Urinary bladder (tissue), 4 donors: Measurements from ENCODE around the gene BRICD5. TPM values are rescaled to one million over a fixed set of nuclear protein-coding genes. Genes with fewer than 3 reads are reported as not detected.

Experiments
- DNase-seq: peaks from one replicate; pipeline ENCODE4 v3.0.0-alpha.2; 2015; ENCODE audit errors: extremely low spot score
- H3K27ac ChIP-seq: one replicate; pipeline ENCODE4 v1.5.1; 2013; ENCODE audit warnings: low read depth, mild to moderate bottlenecking, moderate library complexity
- H3K36me3 ChIP-seq: one replicate; pipeline ENCODE4 v1.6.1; 2013; ENCODE audit warnings: mild to moderate bottlenecking, moderate library complexity; ENCODE audit not compliant: insufficient read depth
- H3K4me1 ChIP-seq: one replicate; pipeline ENCODE4 v1.6.1; 2013; ENCODE audit warnings: mild to moderate bottlenecking, moderate library complexity; ENCODE audit not compliant: insufficient read depth
- H3K4me3 ChIP-seq: one replicate; pipeline ENCODE4 v1.5.1; 2013; ENCODE audit warnings: low read depth, low read length
- WGBS: extraction: QIAGEN DNeasy Blood & Tissue Kit; methylation state at CpG from one replicate; pipeline ENCODE4 v1.1.7; 2013; 5-methylcytosine and 5-hydroxymethylcytosine counted together
- polyA plus RNA-seq: library from polyadenylated mRNA; stranded (reverse); fragments of 200-250 nt; gene quantifications from one replicate; pipeline ENCODE4 v1.2.3, GENCODE V29; 2013
- total RNA-seq: library from RNA; depleted of rRNA; stranded (reverse); fragments of >200 nt; gene quantifications from one replicate; pipeline ENCODE4 v1.2.3, GENCODE V29; 2014
- donor health status: healthy with polysubstance abuse.
- donor health status: healthy.

The BRICD5 gene
- total and polyA plus RNA-seq, 2 donors, result 4.0 to 5.0 TPM

DNA sequence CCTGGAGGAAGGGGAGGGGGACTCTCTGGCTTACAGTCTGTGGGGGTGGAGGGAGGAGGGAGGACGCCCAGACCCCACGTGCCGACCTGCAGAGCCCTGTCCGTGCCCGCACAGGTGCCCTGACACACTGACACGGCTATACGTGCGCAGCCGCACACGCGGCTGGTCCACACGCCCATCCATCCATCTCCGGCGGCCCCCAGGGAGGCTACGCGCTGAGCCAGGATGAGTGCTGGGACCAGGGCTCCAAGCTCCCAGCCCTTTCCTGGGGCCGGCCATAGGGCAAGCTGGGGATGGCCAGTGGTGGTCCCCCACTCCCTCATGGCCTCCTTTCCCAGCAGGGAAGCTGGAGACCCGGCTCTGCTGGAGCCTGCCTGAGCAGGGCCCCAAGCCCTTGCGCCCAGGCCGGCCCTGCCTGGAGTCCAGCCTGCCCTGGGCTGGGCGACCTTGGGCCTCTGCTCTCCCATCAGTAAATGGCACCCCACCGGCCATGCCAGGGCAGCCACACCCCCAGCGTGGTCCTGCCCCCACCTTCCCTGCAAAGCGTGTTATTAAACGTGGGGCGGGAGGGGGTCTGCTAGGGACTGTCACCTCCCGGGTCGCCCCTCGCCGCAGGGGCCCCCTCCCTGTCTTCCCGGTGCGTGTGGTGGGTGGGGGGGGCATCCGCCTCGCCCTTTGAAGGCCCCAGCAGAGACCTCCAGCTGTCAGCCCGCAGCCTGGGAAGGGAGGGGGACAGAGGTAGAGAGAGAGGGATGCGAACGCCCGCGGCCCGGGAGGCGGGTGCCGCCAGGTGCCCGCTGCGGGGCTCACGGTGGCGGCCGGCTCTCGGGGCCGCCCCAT, 15.1 kb downstream of the BRICD5 start:
- Histone ChIP-seq H3K27ac (no peak overlapping the region), H3K4me1 (no peaks in the 10 kb centered on the region), H3K36me3 (no peaks in the 10 kb centered on the region), H3K4me3 (peak overlapping the region; percentile 54)
- no peak for DNase-seq
- 3% methylated on average over 49 of the region's 49 CpGs for WGBS

DNA sequence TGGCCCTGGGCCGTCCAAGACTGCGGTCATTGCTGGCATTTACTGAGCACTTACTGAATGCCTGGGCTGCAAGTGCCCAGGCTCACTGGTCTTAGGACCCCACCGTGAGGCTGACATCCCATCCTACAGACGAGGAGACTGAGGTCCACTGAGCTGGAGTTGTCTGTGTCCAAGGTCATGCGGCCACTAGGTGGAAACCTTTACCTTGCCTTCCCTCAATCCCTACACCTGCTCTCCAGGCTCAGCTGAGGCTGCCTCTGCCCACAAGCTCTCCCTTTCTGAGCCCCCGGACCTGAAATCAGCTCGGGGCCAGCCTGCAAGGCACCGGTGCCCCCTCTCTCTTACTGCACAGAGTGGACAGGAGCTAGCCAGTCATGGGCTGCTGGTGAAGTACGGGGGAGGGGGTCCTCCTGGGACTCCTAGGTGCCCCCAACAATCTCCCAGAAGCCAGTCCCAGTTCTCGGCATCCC, 15.8 kb downstream of the BRICD5 start:
- H3K27ac ChIP-seq, result no peak overlapping the region
- H3K36me3 ChIP-seq, result no peaks in the 10 kb centered on the region
- 16% methylated on average over 10 of the region's 10 CpGs for WGBS
- DNase-seq, result no peak
- H3K4me3 ChIP-seq, result no peak overlapping the region
- no peaks in the 10 kb centered on the region for H3K4me1 ChIP-seq

DNA sequence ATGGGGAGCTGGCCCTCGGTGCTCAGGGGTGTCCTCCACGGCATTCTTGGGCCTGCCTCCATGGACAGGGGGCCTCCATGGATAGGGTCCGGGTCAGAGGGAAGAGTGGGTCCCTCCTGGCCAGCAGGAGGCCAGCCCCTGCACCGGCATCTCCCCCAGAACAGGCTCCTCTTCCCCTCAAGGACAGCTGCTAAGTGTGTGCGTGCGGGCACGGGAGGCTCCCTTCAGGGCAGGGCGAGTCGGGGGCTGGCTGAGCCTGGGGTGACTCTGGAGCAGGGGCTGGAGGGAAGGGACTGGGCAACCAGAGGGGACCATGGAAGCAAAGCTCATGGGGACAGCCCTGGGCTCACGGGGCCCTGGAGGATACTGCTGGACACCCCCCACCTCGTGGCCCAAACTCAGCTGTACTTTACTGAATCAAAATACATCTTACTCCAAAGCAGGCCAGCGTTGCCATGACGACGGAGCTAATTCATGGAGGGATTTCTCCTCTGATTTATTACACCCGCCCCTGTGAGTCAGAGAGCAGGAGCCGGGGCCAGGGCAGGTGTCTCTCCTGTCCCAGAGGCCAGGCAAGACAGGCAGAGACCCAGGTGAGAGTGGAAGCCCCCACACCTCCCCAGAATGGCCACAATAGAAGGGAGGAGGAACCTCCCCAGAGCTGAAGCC, 16.4 kb downstream of the BRICD5 start:
- no peaks in the 10 kb centered on the region for H3K4me1 ChIP-seq
- 51% methylated on average over 16 of the region's 16 CpGs for WGBS
- H3K4me3 ChIP-seq, result no peak overlapping the region
- no peaks in the 10 kb centered on the region for H3K36me3 ChIP-seq
- no peak overlapping the region for H3K27ac ChIP-seq
- peak; percentile 10 for DNase-seq

DNA sequence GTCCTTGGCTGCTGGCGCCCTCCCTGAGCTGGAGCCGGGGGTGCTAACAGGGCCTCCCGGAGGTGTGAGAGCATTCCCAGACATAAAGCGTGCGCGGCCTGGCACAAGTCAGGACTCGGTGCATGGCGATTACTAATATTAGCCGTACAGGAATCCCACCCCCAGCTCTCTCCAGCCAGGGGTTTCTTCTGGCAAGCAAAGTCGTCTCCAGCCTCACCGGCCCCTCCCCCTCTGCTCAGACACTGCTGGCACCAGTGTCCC, 19.3 kb downstream of the BRICD5 start:
- no peaks in the 10 kb centered on the region for H3K36me3 ChIP-seq
- DNase-seq, result no peak
- no peaks in the 10 kb centered on the region for H3K4me1 ChIP-seq
- no peak overlapping the region for H3K4me3 ChIP-seq
- no peak overlapping the region for H3K27ac ChIP-seq
- WGBS, result 81% methylated on average over 11 of the region's 11 CpGs

DNA sequence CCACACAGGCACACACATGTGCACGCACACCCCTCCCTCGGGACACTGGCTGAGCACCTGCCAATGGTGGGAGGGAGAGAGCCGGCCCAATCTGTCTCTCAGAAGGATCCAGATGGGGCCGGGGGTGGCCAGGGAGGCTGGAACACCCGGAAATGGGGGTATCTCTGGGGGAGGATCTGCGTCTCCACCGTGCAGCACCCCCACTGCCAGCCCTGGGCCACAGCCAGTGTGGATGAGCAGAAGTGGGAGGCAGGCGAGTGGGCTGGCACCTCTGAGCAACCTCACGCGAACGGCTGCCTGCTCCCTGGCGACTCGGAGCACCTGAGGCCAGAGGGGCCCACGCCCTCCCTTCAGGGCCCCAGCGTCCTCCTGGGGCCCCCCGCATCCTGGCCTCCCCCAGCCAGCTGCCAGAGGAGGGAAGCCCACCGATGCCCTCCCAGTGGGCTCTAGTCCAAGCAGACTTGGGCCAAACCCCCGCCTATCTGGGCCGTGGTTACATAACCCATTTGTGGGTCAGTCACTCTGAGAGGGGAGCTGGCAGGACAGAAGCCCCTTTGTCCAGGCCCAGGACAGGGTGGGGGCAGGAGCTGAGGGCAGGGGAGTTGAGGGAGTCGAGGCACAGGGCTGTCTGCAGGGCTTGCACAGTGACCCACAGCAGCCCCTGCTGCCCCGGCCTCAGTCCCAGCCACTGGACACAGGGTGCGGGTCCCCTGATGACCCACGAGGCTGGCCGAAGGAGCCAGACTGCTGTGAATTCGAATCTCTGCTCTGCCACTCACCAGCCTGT, 19.8 kb downstream of the BRICD5 start:
- 79% methylated on average over 25 of the region's 25 CpGs for WGBS
- DNase-seq, result no peak
- H3K4me1 ChIP-seq, result no peaks in the 10 kb centered on the region
- no peak overlapping the region for H3K4me3 ChIP-seq
- no peak overlapping the region for H3K27ac ChIP-seq
- no peaks in the 10 kb centered on the region for H3K36me3 ChIP-seq

DNA sequence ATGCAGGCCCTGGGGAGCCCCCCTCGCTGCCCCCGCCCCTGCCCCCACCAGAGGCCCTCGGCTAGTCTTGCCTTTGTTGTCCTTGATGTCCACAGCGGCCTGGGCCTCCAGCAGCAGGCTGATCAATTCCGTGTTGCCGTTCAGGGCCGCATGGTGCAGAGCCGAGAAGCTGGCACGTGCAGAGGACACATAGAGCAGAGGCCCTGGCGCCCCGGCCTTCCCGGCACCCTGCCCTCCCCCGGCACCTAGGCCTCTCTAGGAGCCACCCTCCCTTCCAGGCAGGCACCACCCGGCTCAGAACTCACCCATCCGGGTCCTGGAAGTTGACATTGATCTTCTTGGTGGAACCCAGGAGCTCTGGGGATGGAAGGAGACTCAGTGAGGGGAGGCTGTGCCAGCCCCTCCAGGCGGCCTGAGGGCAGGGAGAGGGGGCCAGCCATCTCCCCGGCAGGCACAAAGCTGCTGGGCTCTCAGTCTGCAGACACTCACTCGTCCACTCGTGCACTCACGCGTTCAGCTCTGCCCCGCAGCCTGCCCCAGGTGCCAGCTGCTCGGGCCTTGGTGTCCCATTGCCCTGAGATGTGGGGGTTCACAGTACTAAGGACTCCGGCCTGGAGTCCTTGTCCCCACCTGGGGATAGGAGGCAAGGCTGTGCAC, 20.5 kb downstream of the BRICD5 start:
- H3K4me1 ChIP-seq, result no peaks in the 10 kb centered on the region
- 82% methylated on average over 24 of the region's 24 CpGs for WGBS
- no peak overlapping the region for H3K27ac ChIP-seq
- no peaks in the 10 kb centered on the region for H3K36me3 ChIP-seq
- no peak for DNase-seq
- no peak overlapping the region for H3K4me3 ChIP-seq

DNA sequence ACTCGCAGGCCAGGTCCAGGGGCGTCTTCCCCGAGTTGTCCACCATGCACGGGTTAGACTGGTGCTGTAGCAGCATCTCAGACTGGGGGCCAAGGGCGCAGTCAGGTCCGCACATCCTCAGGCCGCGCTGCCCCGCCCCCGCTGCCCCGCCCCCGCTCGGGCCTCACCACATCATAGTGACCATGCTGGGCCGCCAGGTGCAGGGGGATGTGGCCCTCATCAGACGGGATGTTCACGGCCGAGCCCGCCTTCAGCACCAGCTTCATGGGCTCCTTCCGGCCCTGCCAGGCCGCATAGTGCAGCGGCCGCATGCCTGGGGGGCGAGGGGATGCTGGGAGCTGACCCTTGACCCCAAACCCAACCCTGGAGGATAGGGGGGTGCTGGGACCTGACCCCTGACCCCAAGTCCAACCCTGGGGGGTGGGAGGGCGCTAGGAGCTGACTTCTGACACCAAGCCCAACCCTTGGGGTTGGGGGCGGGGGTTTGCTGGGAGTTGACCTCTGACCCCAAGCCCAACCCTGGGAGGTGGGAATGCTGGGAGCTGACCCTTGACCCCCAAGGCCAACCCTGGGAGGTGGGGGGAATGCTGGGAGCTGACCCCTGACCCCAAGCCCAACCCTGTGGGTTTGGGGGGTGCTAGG, 21.3 kb downstream of the BRICD5 start:
- Histone ChIP-seq H3K4me1 (no peaks in the 10 kb centered on the region), H3K4me3 (no peak overlapping the region), H3K27ac (no peak overlapping the region), H3K36me3 (no peaks in the 10 kb centered on the region)
- WGBS, result 89% methylated on average over 25 of the region's 25 CpGs
- DNase-seq, result no peak

DNA sequence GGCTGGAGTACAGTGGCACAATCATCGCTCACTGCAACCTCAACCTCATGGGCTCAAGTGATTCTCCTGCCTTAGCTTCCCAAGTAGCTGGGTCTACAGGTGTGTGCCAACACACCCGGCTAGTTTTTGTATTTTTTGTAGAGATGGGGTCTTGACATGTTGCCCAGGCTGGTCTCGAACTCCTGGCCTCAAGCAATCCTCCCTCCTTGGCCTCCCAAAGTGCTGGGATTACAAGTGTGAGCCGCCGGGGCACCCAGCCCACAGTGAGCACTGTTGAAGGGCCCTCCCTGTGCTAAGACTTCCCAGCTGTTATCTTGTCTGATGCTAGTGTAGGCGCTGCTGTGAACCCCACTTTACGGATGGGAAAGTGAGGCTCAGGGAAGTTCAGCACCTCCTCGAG, 22.3 kb downstream of the BRICD5 start:
- 93% methylated on average over 8 of the region's 8 CpGs for whole genome bisulfite sequencing
- Histone ChIP-seq H3K4me1 (no peaks in the 10 kb centered on the region), H3K36me3 (no peaks in the 10 kb centered on the region), H3K27ac (no peak overlapping the region), H3K4me3 (no peak overlapping the region)
- no peak for DNase-seq

DNA sequence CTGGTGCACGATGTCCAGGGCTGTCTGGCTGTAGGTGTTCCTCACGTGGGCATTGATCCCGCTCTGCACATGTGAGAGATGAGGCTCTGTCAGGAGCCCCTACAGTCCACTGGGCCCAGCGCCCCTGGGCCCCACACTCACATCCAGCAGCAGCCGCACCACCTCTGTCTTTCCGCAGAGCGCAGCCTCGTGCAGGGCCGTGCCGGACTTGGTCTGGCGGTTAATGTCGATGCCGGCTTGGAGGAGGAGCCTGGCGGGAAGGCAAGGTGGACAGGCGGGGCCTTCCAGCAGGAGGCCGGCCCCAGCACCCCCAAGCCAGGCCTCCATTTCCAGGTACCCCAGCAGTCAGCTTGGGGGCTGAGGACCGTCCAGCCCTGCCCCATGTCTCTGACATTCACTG, 23.5 kb downstream of the BRICD5 start:
- no peaks in the 10 kb centered on the region for H3K36me3 ChIP-seq
- no peak overlapping the region for H3K27ac ChIP-seq
- no peak overlapping the region for H3K4me3 ChIP-seq
- no peak for DNase-seq
- no peaks in the 10 kb centered on the region for H3K4me1 ChIP-seq
- 65% methylated on average over 17 of the region's 17 CpGs for WGBS

DNA sequence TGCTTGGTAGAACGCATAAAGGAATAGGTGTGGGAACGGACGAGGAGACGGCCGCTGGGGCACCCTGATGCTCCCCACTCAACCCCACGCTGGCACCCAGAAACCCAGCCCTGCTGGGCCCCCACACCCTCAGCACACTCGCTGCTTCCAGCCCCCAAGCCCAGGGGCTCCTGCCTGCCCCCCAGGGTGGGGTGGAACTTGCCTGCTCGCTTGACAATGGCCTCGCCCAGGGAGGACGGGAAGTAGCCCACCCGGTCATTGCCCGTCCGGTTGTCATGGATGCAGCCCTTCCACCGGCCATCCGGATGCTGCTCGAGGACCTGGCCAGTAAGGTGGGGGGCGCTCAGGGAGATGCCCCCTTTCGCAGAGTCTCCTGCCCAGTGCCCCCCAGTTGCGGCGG, 24.2 kb downstream of the BRICD5 start:
- WGBS, result 82% methylated on average over 20 of the region's 20 CpGs
- Histone ChIP-seq H3K4me3 (no peak overlapping the region), H3K27ac (no peak overlapping the region), H3K36me3 (no peaks in the 10 kb centered on the region), H3K4me1 (no peaks in the 10 kb centered on the region)
- DNase-seq, result no peak

DNA sequence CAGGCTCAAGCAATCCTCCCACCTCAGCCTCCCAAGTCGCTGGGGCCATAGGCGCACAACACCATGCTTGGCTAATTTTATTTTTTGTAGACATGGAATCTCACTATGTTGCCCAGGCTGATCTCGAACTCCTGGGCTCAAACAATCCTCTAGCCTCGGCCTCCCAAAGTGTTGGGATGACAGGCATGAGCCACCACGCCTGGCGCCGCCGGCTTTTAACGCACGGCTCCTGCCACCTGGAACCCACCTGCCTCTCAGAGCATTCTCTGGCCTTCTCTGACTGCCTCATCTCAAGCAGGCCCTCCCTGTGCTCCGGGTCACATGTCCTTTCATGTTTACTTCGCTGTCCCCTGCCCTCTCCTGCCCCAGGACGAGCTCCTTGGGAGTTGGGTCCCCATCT, 24.6 kb downstream of the BRICD5 start:
- DNase-seq, result no peak
- no peaks in the 10 kb centered on the region for H3K4me1 ChIP-seq
- H3K4me3 ChIP-seq, result no peak overlapping the region
- H3K36me3 ChIP-seq, result no peaks in the 10 kb centered on the region
- no peak overlapping the region for H3K27ac ChIP-seq
- WGBS, result 86% methylated on average over 13 of the region's 13 CpGs

DNA sequence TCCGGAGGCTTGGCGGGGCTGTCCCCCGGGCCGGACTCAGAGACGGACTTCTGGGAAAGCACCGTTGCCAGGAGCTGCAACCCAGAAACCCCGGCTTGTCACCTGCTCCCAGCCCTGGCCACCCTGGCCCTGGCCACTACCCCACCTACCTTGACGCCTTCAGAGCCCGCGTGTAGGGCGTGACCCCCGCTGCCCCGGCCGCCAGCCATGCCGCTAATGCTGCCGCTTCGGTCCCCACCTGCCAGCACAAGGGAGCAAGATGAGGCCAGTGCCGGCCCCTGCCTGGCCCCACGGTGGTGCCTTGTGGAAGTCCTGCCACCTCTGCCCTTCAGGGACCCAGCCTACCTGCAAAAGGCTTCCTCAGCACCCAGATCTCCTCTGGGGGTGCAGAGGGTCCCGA, 25.7 kb downstream of the BRICD5 start:
- H3K36me3 ChIP-seq, result no peaks in the 10 kb centered on the region
- WGBS, result 87% methylated on average over 20 of the region's 20 CpGs
- no peak for DNase-seq

DNA sequence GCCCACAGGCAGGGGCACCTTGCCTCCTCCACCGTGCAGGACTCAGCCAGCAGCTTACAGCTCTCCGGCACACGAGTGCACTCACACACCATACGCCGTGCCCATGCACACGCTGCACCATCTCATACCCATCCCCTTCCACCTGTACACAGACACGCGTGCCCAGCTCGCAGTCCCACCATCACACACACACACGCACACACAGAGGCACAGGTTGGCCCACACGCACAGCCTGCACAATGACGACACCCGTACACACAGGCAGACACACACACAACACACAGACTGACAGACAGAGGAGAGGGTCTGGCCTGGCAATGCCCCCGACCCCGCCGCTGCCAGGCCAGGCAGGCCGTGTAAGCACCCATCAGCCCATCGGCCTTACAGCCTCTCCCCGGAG, 26.3 kb downstream of the BRICD5 start:
- H3K4me3 ChIP-seq, result no peak overlapping the region
- no peaks in the 10 kb centered on the region for H3K36me3 ChIP-seq
- H3K4me1 ChIP-seq, result no peaks in the 10 kb centered on the region
- 90% methylated on average over 19 of the region's 19 CpGs for WGBS
- no peak for DNase-seq
- no peak overlapping the region for H3K27ac ChIP-seq

More for the DNA sequence above, 25.7 kb downstream of the BRICD5 start:
- H3K27ac ChIP-seq, result no peak overlapping the region
- H3K4me3 ChIP-seq, result no peak overlapping the region
- no peaks in the 10 kb centered on the region for H3K4me1 ChIP-seq
